DND-41 (cell line): Measurements from ENCODE around the gene AMDHD2.
"Not testable (repeated sequence)": the region's sequence is repeated elsewhere in the genome, so short reads cannot be mapped to it uniquely, and the experiment has no call there.

Experiments
- ATAC-seq: fragments of 200-7000 bp; cut with Tn5 transposase; 3 replicates; pipeline ENCODE4 v1.9.1; 2021; ENCODE audit warnings: low read depth; ENCODE audit not compliant: insufficient read depth
- DNase-seq: peaks from one replicate; pipeline ENCODE4 v3.0.0-alpha.2; 2020
- H2AFZ ChIP-seq: 2 replicates; pipeline ENCODE4 v1.6.0; 2012; ENCODE audit warnings: low read depth, low read length
- H3K27ac ChIP-seq: 2 replicates; pipeline ENCODE4 v1.5.1; 2012; ENCODE audit warnings: low read length, inconsistent platforms
- H3K27me3 ChIP-seq: fragments of 200-600 bp; sonication (generic); 2 replicates; pipeline ENCODE4 v1.6.0; 2012; ENCODE audit warnings: low read length, mild to moderate bottlenecking, inconsistent platforms; ENCODE audit not compliant: insufficient read depth, poor library complexity
- H3K36me3 ChIP-seq: 2 replicates; pipeline ENCODE4 v1.5.1; 2012; ENCODE audit warnings: low read length, inconsistent platforms; ENCODE audit not compliant: insufficient read depth
- H3K4me1 ChIP-seq: 2 replicates; pipeline ENCODE4 v1.5.1; 2012; ENCODE audit warnings: mild to moderate bottlenecking, low read length; ENCODE audit not compliant: insufficient read depth
- H3K4me2 ChIP-seq: 2 replicates; pipeline ENCODE4 v1.6.0; 2012; ENCODE audit warnings: mild to moderate bottlenecking, moderate library complexity, low read length, inconsistent platforms; ENCODE audit not compliant: insufficient read depth
- H3K4me3 ChIP-seq, 2 experiments: fragments of 200-600 bp in 1 of 2; shearing (Covaris generic) in 1 of 2; 2 replicates each; pipeline ENCODE4 v1.5.1; 2012 to 2016; ENCODE audit warnings: inconsistent platforms in 2 of 2, low read length in 2 of 2, mild to moderate bottlenecking in 2 of 2, low read depth in 1 of 2, moderate library complexity in 1 of 2
- H3K79me2 ChIP-seq: 2 replicates; pipeline ENCODE4 v1.6.0; 2012; ENCODE audit warnings: low read length, inconsistent platforms; ENCODE audit not compliant: insufficient read depth
- H3K9ac ChIP-seq: 2 replicates; pipeline ENCODE4 v1.6.0; 2012; ENCODE audit warnings: low read depth, mild to moderate bottlenecking, inconsistent platforms, low read length, moderate library complexity
- H3K9me3 ChIP-seq: 2 replicates; pipeline ENCODE4 v1.5.1; 2012; ENCODE audit warnings: low read length, moderate library complexity, mild to moderate bottlenecking, inconsistent platforms; ENCODE audit not compliant: insufficient read depth, severe bottlenecking
- H4K20me1 ChIP-seq: 2 replicates; pipeline ENCODE4 v1.6.0; 2012; ENCODE audit warnings: low read length; ENCODE audit not compliant: insufficient read depth
- EZH2 ChIP-seq: IDR thresholded peaks from 3 replicates; pipeline ENCODE4 v1.6.1; 2012; ENCODE audit warnings: borderline replicate concordance, low read depth, mild to moderate bottlenecking, moderate library complexity, low read length, inconsistent platforms; ENCODE audit not compliant: severe bottlenecking
- TF ChIP-seq, protein P1 (sequence below): IDR thresholded peaks from 2 replicates; pipeline ENCODE4 v1.5.1; 2012; ENCODE audit warnings: borderline replicate concordance, low read length, moderate library complexity, mild to moderate bottlenecking; ENCODE audit not compliant: poor library complexity, severe bottlenecking; ENCODE audit errors: extremely low read depth

The AMDHD2 gene

DNA sequence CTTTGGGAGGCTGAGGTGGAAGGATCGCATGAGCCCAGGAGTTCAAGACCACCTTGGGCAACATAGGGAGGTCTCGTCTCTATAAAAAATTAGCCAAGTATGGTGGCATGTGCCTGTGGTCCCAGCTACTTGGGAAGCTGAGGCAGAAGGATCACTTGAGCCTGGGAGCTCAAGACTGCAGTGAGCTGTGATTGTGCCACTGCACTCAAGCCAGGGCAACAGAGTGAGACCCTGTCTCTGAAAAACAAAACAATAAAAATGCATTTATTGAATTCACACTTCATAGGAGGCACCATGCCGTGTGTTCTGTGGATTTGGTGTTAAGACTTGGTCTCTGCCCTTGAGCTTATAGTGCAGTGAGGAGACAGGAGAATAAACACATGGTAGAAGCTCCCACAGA lies 42.8 kb upstream of the AMDHD2 start:
- H3K9me3 ChIP-seq = no peaks in the 10 kb centered on the region
- peaks cover 70% of the 10 kb centered on the region for H3K79me2 ChIP-seq
- H2AFZ ChIP-seq = no peak overlapping the region
- ATAC-seq (no peak), DNase-seq (no peak)
- no peak overlapping the region for H3K9ac ChIP-seq
- no peak overlapping the region for H3K27ac ChIP-seq
- peaks cover 69% of the 10 kb centered on the region for H4K20me1 ChIP-seq
- peaks cover 3% of the 10 kb centered on the region; the same call in 1 of the 2 replicates for H3K36me3 ChIP-seq
- no peak overlapping the region for H3K4me2 ChIP-seq
- peaks cover 37% of the 10 kb centered on the region for H3K4me1 ChIP-seq
- H3K4me3 ChIP-seq = no peak overlapping the region
- peaks cover 2% of the 10 kb centered on the region for H3K27me3 ChIP-seq
- TF ChIP-seq, protein P1, sequence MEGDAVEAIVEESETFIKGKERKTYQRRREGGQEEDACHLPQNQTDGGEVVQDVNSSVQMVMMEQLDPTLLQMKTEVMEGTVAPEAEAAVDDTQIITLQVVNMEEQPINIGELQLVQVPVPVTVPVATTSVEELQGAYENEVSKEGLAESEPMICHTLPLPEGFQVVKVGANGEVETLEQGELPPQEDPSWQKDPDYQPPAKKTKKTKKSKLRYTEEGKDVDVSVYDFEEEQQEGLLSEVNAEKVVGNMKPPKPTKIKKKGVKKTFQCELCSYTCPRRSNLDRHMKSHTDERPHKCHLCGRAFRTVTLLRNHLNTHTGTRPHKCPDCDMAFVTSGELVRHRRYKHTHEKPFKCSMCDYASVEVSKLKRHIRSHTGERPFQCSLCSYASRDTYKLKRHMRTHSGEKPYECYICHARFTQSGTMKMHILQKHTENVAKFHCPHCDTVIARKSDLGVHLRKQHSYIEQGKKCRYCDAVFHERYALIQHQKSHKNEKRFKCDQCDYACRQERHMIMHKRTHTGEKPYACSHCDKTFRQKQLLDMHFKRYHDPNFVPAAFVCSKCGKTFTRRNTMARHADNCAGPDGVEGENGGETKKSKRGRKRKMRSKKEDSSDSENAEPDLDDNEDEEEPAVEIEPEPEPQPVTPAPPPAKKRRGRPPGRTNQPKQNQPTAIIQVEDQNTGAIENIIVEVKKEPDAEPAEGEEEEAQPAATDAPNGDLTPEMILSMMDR = no peak
- no peak for TF ChIP-seq EZH2

DNA sequence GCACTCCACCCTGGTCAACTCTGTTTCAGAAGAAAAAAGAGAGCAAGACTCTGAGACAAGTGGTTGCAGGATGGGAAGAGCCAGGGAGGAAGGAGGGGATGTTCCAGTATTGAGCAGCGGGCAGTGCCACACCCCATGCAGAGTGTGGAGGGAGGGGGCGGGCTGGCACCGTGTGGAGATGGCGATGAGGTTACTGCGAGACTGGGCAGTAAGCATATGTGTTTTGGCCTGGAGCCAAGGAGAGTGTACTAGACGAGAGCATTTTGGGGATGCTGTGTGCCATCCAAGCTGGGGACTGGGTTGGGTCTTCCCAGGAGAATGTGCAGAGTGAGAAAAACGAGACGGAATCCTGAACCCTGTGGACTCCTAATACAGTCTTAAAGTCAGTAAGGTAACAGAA lies 41.9 kb upstream of the AMDHD2 start:
- TF ChIP-seq, protein P1 = no peak
- TF ChIP-seq EZH2 = no peak
- H3K4me1 ChIP-seq = peaks cover 27% of the 10 kb centered on the region
- H4K20me1 ChIP-seq = peaks cover 69% of the 10 kb centered on the region
- DNase-seq = no peak
- H3K4me3 ChIP-seq = no peak overlapping the region
- no peak overlapping the region for H3K9ac ChIP-seq
- no peaks in the 10 kb centered on the region for H3K27me3 ChIP-seq
- ATAC-seq = no peak
- H2AFZ ChIP-seq = no peak overlapping the region
- peaks cover 79% of the 10 kb centered on the region for H3K79me2 ChIP-seq
- H3K36me3 ChIP-seq = peaks cover 3% of the 10 kb centered on the region; the same call in 1 of the 2 replicates
- H3K9me3 ChIP-seq = no peaks in the 10 kb centered on the region
- H3K4me2 ChIP-seq = no peak overlapping the region
- H3K27ac ChIP-seq = no peak overlapping the region

DNA sequence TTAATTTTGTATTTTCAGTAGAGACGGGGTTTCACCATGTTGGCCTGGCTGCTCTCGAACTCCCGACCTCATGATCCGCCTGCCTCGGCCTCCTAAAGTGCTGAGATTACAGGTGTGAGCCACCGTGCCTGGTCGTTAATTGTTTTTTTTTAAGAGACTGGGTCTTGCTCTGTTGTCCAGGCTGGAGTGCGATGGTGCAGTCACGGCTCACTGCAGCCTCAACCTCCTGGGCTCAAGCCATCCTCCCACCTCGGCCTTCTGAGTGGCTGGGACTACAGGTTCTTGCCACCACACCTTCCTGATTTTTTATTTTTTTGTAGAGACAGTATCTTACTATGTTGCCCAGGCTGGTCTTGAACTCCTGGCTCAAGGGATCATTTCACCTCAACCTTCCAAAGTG lies 40.2 kb upstream of the AMDHD2 start:
- H3K9me3 ChIP-seq, H3K36me3 ChIP-seq, ATAC-seq, H3K4me2 ChIP-seq, H2AFZ ChIP-seq, H3K4me3 ChIP-seq, H3K27me3 ChIP-seq, DNase-seq, H3K9ac ChIP-seq, H3K27ac ChIP-seq: not testable (repeated sequence)
- Histone ChIP-seq H4K20me1 (peaks cover 80% of the 10 kb centered on the region), H3K4me1 (peaks cover 14% of the 10 kb centered on the region), H3K79me2 (peaks cover 89% of the 10 kb centered on the region)

DNA sequence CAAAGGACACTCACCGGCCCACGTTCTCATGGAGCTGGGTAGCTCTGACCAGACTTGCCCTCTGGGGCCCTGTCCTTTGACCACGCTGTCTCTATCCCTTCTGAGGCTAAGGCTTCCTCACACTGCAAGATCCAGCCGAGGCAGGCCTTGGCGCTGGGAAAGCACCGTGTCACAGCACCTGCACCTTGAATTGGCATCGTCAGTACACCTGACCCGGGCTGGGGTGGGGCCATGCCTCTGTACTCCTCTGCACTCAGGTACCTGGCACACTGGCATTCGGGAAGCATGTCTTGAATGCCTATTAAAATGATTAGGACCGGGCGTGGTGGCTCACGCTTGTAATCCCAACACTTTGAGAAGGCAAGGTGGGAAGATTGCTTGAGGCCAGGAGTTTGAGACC lies 39.2 kb upstream of the AMDHD2 start:
- Histone ChIP-seq H3K79me2 (peaks cover 86% of the 10 kb centered on the region), H3K4me1 (peaks cover 9% of the 10 kb centered on the region), H3K27ac (no peak overlapping the region), H3K9ac (no peak overlapping the region), H4K20me1 (peaks cover 84% of the 10 kb centered on the region), H3K4me3 (no peak overlapping the region), H3K27me3 (no peaks in the 10 kb centered on the region), H2AFZ (no peak overlapping the region), H3K9me3 (no peaks in the 10 kb centered on the region), H3K36me3 (peaks cover 7% of the 10 kb centered on the region; the same call in 1 of the 2 replicates), H3K4me2 (no peak overlapping the region)
- ATAC-seq (no peak), DNase-seq (no peak)
- TF ChIP-seq EZH2 = no peak
- TF ChIP-seq, protein P1 = no peak
